ENCODE results near the gene FARS2.
"Not testable (repeated sequence)": the region's sequence is repeated elsewhere in the genome, so short reads cannot be mapped to it uniquely, and the experiment has no call there.

The FARS2 gene

GRCh38 chr6:5671601-5672559, 410.6 kb downstream of the FARS2 start:
- FAIRE-seq, result no peak

- FAIRE-seq, result no peak
Measured at GRCh38 chr6:5672581-5673011, 411.3 kb downstream of the FARS2 start.

GRCh38 chr6:5673019-5673790, 411.9 kb downstream of the FARS2 start:
- no peak for FAIRE-seq

DNA sequence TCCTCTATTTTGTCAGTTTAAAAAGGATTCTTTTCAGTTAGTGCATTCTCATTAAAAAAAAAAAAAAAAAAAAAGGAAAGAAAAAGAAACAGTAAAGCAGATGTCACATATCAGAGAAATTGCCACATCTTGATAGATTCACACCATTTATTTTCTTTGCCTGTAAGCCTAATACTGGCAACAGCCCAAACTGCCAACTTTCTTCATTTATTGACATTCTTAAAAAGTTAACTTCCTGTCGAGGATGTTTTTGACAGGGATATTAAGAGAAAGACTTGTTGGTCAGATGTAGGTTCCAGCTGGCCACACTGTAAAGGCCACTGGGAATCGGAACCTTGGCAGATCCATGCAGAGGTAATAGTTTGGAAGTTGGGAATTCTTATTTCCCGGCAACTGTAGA, 412.8 kb downstream of the FARS2 start:
- no peak for FAIRE-seq

DNA sequence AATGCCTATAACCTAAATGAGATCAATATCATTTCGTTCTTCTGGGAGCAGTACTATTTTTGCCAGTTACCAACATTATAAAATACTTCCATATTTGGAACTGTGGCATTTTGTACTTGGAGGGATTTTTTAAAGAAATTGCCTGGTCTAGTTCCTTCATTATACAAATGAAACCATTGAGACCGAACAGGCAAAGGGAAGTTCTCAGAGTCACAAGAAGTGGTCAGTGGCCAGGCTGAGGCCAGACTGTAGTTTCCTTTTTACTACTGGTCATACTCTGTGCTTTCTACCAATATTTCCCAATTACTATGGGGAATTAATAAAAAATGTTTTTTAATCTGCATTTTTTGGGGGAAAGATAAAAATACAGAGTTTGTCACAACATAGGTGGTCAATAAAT, 413.4 kb downstream of the FARS2 start:
- no peak for FAIRE-seq

GRCh38 chr6:5676701-5677100, 415.4 kb downstream of the FARS2 start:
- no peak for FAIRE-seq

GRCh38 chr6:5677219-5678000, 416.1 kb downstream of the FARS2 start:
- no peak for FAIRE-seq

GRCh38 chr6:5679270-5679669, 418.0 kb downstream of the FARS2 start:
- FAIRE-seq, result no peak

GRCh38 chr6:5679691-5680090, 418.4 kb downstream of the FARS2 start:
- no peak for FAIRE-seq

DNA sequence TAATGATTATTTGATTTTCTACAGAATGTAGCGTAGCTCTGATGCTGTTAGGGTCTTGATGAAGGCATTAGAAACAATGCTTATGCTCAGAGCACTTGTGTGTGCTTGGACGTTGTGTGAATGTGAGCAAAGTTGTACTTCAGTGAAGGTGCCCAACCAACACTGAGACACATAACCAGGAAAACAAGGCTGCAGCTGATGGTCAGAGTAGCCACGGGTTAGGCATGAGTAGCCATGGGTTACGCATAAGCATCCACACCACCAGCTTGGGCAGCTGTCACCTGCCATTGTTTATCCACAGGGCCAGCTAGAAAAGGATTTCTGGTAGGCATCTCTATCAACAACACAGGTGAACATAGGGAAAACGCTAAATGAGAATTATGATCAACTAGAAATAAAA, 418.8 kb downstream of the FARS2 start:
- FAIRE-seq, result no peak

DNA sequence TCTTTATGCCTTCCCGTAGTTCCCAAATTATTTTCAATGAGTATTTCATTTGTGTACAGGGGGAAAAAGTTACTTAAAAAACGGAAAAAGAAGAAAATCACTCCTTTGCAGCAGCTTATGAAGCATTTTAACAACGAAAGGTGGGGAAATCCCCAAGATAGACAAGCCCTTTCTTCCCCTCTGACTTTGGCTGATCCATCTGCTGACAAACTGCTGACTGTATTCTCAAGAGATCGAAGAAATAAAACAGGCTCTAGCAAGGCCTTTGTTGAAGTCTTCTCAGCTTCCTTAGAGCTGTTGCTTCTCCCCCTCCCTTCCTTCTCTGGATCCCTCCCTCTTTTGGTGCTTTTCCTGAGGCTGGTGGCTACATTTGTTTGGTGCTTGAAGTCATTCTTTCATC, 420.2 kb downstream of the FARS2 start:
- FAIRE-seq, result no peak

- FAIRE-seq, result no peak
Measured at GRCh38 chr6:5682530-5682929, 421.2 kb downstream of the FARS2 start.

- not testable (repeated sequence) for FAIRE-seq
Measured at GRCh38 chr6:5683747-5684146, 422.4 kb downstream of the FARS2 start.

GRCh38 chr6:5684320-5685053, 423.2 kb downstream of the FARS2 start:
- FAIRE-seq, result no peak

- no peak for FAIRE-seq
Measured at GRCh38 chr6:5693225-5694145, 432.2 kb downstream of the FARS2 start.

DNA sequence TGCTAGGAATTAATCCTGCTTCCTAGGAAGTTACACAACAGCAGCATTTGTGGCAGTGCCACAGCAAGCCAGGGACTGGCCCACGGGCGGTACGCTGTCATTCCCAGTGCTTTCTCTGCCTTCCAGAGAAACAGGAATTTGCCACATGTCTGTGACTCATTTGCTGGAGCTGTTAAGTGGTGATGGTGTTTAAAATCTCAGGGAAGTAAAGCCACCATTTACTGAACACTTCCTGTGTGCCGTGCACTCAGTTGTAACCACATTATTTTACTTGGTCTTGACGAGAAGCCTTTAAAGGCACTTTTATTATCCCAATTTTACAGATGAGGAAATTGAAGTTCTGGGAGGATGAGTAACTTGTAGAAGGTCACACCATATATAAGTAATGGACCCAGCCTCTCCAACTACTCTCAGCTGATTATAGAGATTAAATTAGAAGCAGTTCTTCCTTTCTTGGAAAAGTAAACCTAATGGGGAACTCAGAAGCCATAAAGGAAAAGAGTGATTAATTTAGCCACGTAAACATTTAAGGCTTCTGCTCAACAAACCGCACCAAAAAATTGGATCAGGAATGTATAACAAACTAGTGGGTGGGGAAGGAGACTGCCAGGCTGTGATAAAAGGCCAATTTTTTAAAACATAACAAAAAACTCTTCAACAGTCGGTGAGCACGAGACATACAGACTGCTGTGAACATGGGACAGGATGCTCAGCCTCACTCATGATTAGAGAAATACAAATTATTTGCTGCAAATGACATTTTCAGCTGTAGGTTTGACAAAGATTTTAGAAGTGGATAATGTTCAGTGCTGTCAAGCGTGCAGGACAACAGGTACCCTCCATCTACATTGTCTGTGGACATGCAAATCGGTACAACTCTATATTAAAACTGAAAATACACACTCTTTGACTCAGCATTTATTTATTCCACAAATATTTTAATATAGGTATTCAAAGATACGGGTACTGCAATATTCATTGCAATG, 434.2 kb downstream of the FARS2 start:
- FAIRE-seq, result no peak

DNA sequence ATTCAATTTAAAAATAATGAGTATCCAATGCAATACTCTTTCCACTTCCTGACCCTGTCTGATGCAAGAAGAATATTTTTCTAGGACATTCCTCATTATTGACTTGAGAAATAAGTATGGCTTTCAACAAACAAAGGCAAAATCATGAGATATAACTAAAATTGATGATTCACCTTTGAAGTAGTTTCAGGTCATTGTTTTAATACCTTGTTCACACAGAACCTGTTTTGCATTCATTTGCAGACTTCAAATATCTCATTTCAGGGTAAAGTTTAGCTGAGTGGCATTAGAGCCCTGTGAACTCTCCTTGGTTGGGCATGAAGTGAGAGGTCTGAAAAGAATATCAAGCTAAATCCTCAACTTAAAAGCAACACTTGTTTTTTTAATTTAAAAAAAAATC, 436.2 kb downstream of the FARS2 start:
- FAIRE-seq, result no peak

DNA sequence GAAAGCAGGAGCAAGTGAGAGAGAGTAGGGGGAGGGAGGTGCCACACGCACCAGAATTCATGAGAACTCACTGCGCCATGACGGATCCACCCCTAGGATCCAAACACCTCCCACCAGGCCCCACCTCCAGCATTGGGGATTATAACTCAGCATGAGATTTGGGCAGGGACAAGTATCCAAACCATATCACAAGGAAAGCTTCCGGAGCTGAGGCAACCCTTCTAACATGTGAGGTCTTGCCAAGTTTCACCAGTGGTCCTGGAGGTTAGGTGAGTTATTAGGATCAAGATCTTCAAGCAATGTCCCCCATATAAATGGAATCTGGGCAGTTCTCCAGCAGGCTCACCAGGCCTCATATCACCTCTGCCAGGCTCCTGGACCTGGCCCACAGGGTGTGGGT, 437.0 kb downstream of the FARS2 start:
- FAIRE-seq, result no peak

- not testable (repeated sequence) for FAIRE-seq
Measured at GRCh38 chr6:5699064-5699463, 437.8 kb downstream of the FARS2 start.

- FAIRE-seq, result no peak
Measured at GRCh38 chr6:5701174-5701573, 439.9 kb downstream of the FARS2 start.

Measured in colon (tissue), 2 donors.